ENCODE results near the gene LFNG.

DNA sequence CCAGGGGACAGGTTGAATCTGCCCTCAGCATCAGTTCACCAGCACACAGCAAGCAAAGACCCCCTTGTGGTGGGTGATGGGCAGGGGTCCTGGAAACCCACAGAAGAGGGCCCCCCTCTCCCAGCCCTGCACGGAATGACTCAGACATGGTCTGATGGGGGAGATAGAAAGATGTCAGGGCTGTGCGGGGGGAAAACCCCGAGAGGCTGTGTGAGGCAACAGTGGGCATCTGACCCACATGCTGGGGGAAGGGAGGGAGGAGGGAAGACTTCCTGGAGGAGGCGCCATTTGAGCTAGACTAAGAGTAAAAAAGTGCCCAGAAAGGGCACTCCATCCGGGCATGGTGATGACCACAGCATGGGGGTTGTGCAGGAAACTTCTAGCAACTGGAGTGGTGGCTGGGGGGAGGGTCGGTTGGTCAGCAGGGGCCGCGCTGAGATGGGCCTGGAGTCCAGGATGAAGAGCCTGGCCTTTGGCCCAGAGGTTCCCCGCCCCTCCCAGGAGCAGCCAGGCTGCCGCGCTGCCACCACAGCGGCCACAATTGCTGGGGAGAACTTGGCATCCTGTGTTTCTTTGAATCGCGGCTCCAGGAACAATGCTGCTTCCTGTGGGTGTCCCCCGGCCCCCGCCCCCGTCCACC lies 2.5 kb downstream of the LFNG start:
- TF ChIP-seq, protein P1, sequence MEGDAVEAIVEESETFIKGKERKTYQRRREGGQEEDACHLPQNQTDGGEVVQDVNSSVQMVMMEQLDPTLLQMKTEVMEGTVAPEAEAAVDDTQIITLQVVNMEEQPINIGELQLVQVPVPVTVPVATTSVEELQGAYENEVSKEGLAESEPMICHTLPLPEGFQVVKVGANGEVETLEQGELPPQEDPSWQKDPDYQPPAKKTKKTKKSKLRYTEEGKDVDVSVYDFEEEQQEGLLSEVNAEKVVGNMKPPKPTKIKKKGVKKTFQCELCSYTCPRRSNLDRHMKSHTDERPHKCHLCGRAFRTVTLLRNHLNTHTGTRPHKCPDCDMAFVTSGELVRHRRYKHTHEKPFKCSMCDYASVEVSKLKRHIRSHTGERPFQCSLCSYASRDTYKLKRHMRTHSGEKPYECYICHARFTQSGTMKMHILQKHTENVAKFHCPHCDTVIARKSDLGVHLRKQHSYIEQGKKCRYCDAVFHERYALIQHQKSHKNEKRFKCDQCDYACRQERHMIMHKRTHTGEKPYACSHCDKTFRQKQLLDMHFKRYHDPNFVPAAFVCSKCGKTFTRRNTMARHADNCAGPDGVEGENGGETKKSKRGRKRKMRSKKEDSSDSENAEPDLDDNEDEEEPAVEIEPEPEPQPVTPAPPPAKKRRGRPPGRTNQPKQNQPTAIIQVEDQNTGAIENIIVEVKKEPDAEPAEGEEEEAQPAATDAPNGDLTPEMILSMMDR (IDR thresholded peaks at IDR 0.05; ENCODE audit: low read depth, low read length, missing input control): no peak
- no peak for TF ChIP-seq RAD21 (IDR thresholded peaks at IDR 0.05)
- no peak for TF ChIP-seq YY1 (IDR thresholded peaks at IDR 0.05)
- TF ChIP-seq, protein P2, sequence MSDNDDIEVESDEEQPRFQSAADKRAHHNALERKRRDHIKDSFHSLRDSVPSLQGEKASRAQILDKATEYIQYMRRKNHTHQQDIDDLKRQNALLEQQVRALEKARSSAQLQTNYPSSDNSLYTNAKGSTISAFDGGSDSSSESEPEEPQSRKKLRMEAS (IDR thresholded peaks at IDR 0.05): no peak
